8988T (cell line): ENCODE measurements around the gene ZNF575.
"Not testable (repeated sequence)": the region's sequence is repeated elsewhere in the genome, so short reads cannot be mapped to it uniquely, and the experiment has no call there.

Experiments used
- DNase-seq: peaks from one replicate; pipeline ENCODE4 v3.0.0; 2011

The ZNF575 gene

GRCh38 chr19:43545981-43546380 is 13.0 kb downstream of the ZNF575 start:
- DNase-seq, result no peak

GRCh38 chr19:43546581-43546980 is 13.6 kb downstream of the ZNF575 start:
- no peak for DNase-seq

GRCh38 chr19:43547926-43548325 is 14.9 kb downstream of the ZNF575 start:
- DNase-seq, result not testable (repeated sequence)

- DNase-seq, result no peak
These were observed 15.7 kb downstream of the ZNF575 start for GRCh38 chr19:43548706-43549105.

GRCh38 chr19:43551399-43552197 is 18.6 kb downstream of the ZNF575 start:
- no peak for DNase-seq

- DNase-seq, result no peak
These were observed 19.1 kb downstream of the ZNF575 start for GRCh38 chr19:43552198-43552450.

- DNase-seq, result no peak
These were observed 19.6 kb downstream of the ZNF575 start for GRCh38 chr19:43552616-43553015.

GRCh38 chr19:43553656-43554055 is 20.7 kb downstream of the ZNF575 start:
- DNase-seq, result no peak

GRCh38 chr19:43554317-43554895 is 21.4 kb downstream of the ZNF575 start:
- no peak for DNase-seq

GRCh38 chr19:43555185-43555770 is 22.3 kb downstream of the ZNF575 start:
- DNase-seq, result peak; percentile 64

GRCh38 chr19:43560687-43561086 is 27.7 kb downstream of the ZNF575 start:
- no peak for DNase-seq

- DNase-seq, result no peak
These were observed 28.4 kb downstream of the ZNF575 start for GRCh38 chr19:43561139-43561970.

- DNase-seq, result no peak
These were observed 29.3 kb downstream of the ZNF575 start for GRCh38 chr19:43562226-43562697.

- no peak for DNase-seq
These were observed 29.8 kb downstream of the ZNF575 start for GRCh38 chr19:43562698-43563241.

GRCh38 chr19:43563816-43564457 is 30.9 kb downstream of the ZNF575 start:
- no peak for DNase-seq

GRCh38 chr19:43564800-43565199 is 31.8 kb downstream of the ZNF575 start:
- DNase-seq, result no peak

- no peak for DNase-seq
These were observed 36.7 kb downstream of the ZNF575 start for GRCh38 chr19:43569657-43570056.

- no peak for DNase-seq
These were observed 37.3 kb downstream of the ZNF575 start for GRCh38 chr19:43570174-43570791.

- DNase-seq, result no peak
These were observed 39.2 kb downstream of the ZNF575 start for GRCh38 chr19:43572171-43572588.

- DNase-seq, result no peak
These were observed 41.6 kb downstream of the ZNF575 start for GRCh38 chr19:43574424-43575155.
